Raji (cell line): ENCODE results near the gene ACTR1B.
A peak's percentile ranks its signal among the peaks of the same experiment; 100 is the strongest.

Experiments used
- POLR2A ChIP-seq: IDR thresholded peaks from 2 replicates; pipeline ENCODE4 v1.6.1; 2011; ENCODE audit warnings: low read depth, low read length, control low read depth; ENCODE audit not compliant: insufficient read depth

The ACTR1B gene

DNA sequence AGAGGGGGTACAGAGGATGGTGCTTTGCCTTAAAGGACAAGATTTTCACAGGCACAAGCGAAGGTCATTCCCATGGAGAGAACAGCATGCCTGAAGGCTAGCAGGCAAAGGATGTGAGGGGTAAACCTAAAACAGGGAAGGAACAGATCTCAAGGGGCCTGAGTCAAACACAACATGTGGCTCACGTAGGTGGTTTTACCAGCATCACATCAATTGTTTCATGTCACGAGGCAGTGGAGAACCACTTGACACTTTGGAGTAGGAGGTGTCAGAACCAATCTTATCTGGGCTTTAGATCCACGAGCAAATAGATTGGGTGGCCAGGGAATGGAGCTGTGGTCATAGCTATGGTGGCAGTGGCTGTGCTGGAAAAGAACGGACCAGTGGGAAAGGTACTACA, 9.5 kb downstream of the ACTR1B start:
- TF ChIP-seq POLR2A = no peak

DNA sequence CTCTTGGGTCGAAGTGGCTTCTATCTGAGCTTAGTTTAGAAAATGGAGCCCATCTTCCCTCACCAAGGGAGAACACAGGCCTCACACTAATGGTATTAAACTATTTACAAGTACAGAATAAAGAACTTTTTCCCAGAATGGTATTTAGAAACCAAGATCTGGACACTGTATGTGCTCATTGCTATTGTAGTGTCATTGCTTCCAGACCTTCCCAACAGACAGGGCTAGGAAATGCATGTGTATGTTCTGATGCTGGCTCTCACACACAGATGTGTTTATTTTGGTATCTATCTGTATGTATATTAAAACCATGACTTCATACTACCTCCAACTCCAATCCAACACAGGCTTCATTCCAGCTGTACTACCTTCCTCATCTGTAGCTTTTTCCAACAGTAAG, 10.0 kb downstream of the ACTR1B start:
- TF ChIP-seq POLR2A = no peak

- TF ChIP-seq POLR2A = no peak
These were observed 10.4 kb downstream of the ACTR1B start for GRCh38 chr2:97653473-97653872.

DNA sequence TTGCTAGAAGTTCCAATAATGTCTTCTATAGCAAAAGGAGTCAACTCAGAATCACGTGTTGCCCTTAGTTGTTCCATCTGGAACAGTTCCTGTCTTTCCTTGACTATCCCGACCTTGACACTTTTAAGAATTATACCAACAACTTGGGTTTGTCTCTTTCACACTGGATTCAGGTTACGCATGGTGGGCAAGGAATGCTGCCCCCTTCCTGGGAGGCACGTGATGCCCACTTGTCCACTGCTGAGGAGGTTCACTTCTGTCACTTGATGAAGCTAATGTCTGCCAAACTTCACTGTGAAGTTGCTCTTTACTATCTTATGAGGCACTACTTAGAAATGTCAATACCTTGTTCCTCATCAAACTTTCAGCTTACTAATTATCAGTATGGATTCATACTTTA, 12.7 kb downstream of the ACTR1B start:
- no peak for TF ChIP-seq POLR2A

GRCh38 chr2:97646977-97647376, 16.9 kb downstream of the ACTR1B start:
- no peak for TF ChIP-seq POLR2A

- peak; percentile 96 for TF ChIP-seq POLR2A
These were observed 17.9 kb downstream of the ACTR1B start, which contains the start of gene COX5B for GRCh38 chr2:97645695-97646629. TSS of gene COX5B (plus strand) at chr2:97646062. CDS start at chr2:97646087, 25 bp downstream.

DNA sequence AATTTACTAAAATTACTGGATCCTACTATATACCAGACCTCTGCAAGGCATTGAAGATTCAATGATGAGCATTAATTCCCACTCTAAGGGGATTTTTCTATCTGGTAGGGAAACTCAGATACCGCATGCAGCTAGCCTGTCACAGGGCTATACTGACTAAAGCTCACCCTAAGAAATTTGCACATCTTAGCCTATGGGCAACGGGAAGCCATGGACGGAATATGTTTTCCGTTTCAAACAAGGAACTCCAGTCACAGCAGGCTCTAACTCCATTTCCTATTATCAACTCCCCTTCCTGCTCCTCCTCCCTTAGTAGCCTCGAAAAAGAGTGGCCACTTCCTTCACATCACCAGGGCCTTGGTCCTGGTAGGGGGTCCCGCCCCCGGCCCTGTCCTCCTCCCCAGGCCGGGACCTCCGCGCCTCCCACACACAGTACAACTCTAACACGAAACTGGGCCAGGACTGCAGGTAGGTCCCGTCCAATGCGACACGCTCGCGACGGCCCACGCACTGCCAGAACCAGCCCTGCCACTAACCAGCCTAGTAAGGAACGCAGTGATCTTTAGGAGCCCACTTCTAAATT, 18.6 kb downstream of the ACTR1B start:
- TF ChIP-seq POLR2A = no peak

DNA sequence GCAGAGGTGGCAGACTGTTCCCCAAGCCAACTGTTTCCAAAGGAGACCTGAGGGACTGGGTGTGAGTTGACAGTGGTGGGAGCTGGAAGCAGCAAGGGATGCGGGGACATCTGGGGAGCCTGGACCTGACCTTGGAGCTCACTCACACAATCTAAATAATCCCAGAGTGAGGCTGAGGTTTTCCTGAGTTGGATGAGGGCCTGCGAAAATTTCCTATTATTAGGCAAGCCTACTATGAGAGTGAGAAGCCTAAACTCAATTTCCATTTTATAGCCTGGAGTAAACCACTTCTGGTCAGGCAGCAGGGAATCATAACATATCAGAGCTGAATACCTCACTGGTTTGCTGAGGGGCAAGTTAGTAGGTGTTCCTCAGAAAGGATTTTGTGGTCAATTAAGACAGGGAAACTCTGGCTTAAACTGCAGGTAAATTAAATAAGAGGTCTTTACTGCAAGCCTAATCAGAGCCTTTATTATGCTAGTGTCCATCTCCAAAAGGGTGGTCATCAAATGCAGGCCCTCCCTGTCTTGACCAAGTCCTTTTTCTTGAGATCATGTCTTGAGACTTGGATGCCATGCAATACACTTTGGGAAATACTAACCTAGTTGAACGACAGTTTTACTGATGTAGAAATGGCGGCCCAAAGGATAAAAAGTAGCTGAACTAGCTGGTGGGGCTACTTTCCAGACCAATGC, 19.7 kb downstream of the ACTR1B start:
- TF ChIP-seq POLR2A = no peak

DNA sequence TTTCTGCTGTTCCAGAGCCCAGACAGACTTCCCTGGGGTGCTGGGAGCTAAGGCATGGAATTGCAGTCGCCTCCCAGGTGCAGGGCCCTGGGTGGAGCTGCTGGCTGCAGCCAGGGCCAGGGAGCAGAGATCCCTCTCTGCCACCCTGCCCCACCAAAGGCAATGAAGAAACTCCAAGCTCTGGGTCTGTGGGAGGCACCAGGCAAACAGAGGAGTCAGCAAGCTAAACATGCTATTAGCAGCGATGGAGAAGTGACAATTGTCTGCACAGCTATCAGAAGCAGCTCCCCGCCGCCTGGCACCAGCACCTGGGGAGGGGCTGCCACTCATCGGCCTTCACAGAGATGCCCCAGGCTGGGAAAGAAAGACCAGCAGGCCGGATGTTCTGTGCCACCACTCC, 45.9 kb downstream of the ACTR1B start:
- TF ChIP-seq POLR2A = no peak
